Stimulated activated effector memory CD8-positive, alpha-beta T cell treated with anti-CD3 and anti-CD28 coated beads, Interleukin-12 subunit alpha, Interleukin-12 subunit beta, amount 100 ng/mL, for 72 hours (primary cell): ENCODE data around the gene CAMKMT.

Source experiments
- ATAC-seq: fragments of 150-1000 bp; cut with Tn5 transposase; 2 replicates; pipeline ENCODE4 v1.10.0; 2021
- DNase-seq, 2 donors: peaks; one replicate each; pipeline ENCODE4 v3.0.0; 2021 to 2022; ENCODE audit warnings: low spot score in 2 of 2
- H3K27ac Mint-ChIP-seq: one replicate; pipeline ENCODE4 v1.8.0; 2022; ENCODE audit warnings: mild to moderate bottlenecking, mixed read lengths
- H3K36me3 Mint-ChIP-seq: one replicate; pipeline ENCODE4 v1.8.0; 2022; ENCODE audit warnings: mild to moderate bottlenecking, mixed read lengths
- H3K4me1 Mint-ChIP-seq: one replicate; pipeline ENCODE4 v1.8.0; 2022; ENCODE audit warnings: mixed read lengths
- H3K4me3 Mint-ChIP-seq: one replicate; pipeline ENCODE4 v1.8.0; 2022; ENCODE audit warnings: mild to moderate bottlenecking, mixed read lengths
- H3K9me3 Mint-ChIP-seq: one replicate; pipeline ENCODE4 v1.8.0; 2022; ENCODE audit warnings: mixed read lengths

The CAMKMT gene

DNA sequence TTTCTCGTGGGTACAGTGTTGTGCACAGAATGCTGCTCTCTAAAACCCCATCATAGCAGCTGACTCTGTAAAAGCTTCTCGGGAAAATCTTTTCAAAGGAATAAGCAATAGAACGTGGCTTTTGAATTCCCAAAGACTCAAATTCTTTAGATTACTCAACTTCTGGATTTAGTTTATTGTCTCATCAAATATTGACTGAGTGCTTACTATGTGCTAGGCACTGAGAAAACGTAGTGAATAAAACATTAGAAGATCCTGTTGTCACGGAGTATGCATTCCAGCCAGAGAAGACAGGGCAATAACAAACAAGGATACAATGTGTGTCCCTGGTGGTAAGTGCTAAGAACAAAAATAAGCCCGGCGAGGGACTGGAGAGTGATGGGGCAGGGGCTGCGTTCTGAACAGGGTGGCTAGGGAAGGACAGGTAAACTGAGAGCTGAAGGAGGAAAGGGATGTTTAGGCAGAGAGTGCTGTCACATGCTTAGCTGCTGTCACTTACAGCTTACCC lies 401.6 kb downstream of the CAMKMT start:
- Mint-ChIP-seq H3K27ac (no peak overlapping the region), H3K9me3 (no peaks in the 10 kb centered on the region), H3K4me3 (no peak overlapping the region), H3K36me3 (no peaks in the 10 kb centered on the region), H3K4me1 (no peaks in the 10 kb centered on the region)
- ATAC-seq (no peak), DNase-seq (no peak)

DNA sequence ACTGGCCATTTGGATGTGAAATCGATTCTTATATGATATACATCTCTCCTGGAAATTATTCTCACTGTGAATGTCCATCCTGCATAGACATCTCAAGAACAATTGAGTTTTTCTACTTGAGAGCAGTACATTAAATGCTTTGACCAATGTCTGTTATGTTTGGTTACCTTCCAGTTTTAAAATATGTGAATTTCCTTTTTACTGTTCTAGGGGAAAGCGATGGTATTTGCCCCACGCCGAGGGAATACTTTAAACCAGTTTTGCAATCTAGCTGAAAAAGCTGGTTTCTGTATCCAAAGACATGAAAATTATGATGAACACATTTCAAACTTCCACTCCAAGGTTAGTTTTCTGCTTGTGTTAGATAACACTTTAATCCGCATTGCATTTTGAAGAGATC lies 404.5 kb downstream of the CAMKMT start:
- no peak overlapping the region for H3K4me3 Mint-ChIP-seq
- DNase-seq (no peak), ATAC-seq (no peak)
- no peaks in the 10 kb centered on the region for H3K4me1 Mint-ChIP-seq
- no peak overlapping the region for H3K27ac Mint-ChIP-seq
- H3K9me3 Mint-ChIP-seq = no peaks in the 10 kb centered on the region
- H3K36me3 Mint-ChIP-seq = no peaks in the 10 kb centered on the region

DNA sequence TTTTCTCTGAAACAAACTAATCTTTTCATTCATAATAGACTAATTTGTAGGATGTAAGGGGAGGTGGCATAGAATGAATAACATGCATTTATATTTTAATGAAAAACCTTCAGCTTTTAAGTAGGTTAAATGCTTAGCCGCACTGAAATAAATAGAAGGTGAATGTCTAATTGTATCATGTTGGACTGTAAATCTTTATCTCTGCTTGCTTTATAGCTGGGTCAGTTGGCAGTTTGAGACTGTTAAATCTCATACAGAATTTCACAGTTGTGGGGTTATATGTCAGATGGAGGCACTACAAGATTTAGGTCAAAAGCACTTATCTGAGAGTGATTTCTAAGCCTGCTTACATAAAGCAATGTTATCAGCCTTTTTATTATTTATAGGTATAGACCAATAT lies 405.0 kb downstream of the CAMKMT start:
- Mint-ChIP-seq H3K4me1 (no peaks in the 10 kb centered on the region), H3K4me3 (no peak overlapping the region), H3K36me3 (no peaks in the 10 kb centered on the region), H3K27ac (no peak overlapping the region), H3K9me3 (no peaks in the 10 kb centered on the region)
- DNase-seq (no peak), ATAC-seq (no peak)

DNA sequence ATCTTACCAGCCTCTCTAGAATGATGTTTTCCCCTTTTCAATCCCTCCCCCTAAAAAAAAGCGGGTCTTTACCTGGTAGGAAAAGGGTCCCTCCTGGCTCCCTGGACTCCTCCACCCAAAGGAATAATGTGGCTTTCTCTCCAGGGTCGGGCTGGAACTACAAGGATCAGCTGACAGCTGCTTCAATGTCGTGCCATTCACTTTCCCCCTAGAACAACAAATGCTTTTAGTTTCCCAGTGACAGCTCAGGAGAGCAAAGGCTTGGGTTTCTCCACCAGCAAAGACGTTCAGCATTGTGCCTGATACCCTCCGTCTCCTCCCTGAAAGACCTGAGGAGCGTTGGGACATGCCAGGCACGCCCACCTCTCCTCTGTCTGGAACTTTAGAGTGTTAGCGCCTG lies 405.9 kb downstream of the CAMKMT start:
- Mint-ChIP-seq H3K4me3 (no peak overlapping the region), H3K27ac (no peak overlapping the region), H3K36me3 (no peaks in the 10 kb centered on the region), H3K9me3 (no peaks in the 10 kb centered on the region), H3K4me1 (no peaks in the 10 kb centered on the region)
- no peak for DNase-seq
- no peak for ATAC-seq

DNA sequence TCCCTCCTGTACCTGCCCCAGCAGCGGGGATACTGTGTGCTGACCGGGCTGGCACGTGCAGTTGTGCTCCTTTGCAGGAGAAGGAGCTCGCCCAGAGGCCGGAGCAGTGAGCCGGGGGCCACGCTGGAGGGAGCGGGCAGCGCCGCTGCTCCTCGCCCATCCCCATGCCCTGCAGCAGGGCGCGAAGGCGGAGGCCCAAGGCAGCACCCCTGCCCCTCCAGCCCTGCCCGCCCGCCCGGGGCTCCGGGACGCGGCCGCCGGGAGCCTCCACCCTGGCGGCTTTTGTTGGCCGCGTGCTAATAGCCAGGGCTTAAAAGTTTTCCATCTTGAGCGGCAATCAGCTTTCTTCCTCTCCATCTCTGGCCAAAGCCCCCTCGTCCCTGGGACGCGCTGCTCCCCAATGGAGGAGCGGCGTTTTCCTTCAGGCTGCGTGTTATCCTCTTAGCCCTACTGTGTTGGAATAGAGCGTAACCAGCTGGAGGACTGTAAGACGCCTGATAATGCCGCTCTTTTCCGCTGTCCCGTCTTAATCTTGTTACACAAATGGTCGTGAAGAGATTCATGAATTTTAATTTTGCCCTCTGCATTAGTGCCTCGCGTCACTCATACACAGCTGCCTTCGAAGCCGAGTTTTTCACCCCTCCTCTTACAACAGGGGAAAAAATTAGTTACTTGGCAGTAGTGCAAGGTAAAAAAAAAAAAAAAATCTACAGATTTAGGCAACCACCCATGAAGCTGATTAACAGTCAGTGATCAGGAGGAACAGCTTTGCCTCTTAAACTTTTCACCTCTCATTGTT lies 406.9 kb downstream of the CAMKMT start:
- no peak overlapping the region for H3K27ac Mint-ChIP-seq

DNA sequence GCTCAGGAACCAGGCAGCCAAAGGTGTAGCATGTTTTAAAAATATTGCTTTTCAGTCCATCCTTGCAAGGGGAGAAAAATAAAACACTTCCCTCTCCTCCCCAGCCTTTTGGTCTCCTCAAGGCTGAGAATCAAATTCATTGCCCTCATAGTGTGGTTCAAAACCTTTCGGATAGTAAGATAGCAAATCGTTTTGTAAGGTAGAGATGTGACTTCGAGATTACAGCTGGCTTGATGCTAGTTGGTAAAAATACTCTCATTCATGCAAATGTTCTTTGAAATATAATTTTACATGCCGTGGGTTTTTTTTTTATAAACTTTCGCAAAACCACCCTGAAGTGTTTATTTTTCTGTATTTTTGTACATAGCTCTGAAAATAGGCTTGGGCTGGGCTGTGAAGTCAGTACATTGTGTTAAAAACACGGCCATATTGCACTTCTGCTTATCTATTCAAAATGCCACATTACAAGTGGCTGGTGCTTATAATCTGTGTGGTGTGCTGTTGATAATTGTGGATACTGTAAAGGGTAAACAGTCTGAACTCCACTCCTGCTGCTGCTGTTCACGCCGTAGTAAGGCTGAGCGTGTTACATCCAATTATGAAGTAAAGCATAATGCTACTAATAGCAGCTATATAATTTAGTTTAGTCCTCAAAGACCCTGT lies 407.7 kb downstream of the CAMKMT start:
- Mint-ChIP-seq H3K4me3 (no peak overlapping the region), H3K27ac (no peak overlapping the region), H3K36me3 (no peaks in the 10 kb centered on the region), H3K9me3 (no peaks in the 10 kb centered on the region), H3K4me1 (no peaks in the 10 kb centered on the region)
- ATAC-seq = no peak
- DNase-seq = no peak

More for the DNA sequence above, 406.9 kb downstream of the CAMKMT start:
- DNase-seq (no peak), ATAC-seq (no peak)
- Mint-ChIP-seq H3K9me3 (no peaks in the 10 kb centered on the region), H3K4me1 (no peaks in the 10 kb centered on the region), H3K36me3 (no peaks in the 10 kb centered on the region), H3K4me3 (no peak overlapping the region)

DNA sequence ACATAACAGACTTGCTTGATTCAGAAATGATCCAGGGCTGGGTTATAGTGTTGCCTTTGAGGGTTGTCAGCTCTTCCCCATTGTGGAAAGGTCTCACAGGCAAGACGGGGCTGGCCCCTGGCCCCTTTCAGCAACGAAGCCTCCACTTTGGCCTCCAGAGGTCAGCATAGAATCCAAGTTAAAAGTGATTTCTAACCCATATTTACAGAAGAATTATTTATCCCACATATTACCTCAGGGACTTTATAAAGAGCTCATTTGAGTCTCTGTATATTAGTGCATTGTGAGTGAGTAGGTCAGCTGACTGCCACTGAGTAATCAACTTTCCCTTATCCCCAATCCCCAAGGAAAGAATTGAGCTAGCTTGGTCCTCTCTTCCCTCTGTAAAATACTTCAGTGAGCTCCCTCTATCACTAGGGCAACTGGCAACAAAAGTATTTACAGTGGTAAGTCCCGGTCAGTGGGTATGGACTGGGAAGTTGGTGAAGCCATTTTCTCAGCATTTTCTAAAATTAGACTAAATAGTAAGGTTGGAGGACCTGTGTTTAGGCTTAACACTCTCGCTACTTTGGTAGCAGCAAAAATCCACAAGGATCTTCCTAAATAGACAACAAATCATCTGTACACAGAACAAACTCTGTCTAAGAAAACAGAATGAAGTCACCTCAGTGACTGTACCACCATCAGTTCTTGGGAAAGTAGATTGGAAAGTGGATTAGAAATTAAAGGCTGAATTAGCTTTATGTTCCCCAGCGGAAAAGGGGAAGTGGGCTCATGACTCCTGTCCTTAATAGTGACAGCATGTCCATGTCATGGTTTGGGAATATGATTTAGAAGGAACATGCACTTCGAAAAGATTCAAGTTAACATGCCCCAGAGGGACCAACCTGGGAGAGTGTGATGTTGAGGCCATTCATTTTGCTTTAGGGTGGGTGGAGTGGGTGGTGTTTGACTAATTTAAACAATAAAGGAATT lies 408.8 kb downstream of the CAMKMT start:
- H3K4me1 Mint-ChIP-seq = no peaks in the 10 kb centered on the region
- no peak for DNase-seq

DNA sequence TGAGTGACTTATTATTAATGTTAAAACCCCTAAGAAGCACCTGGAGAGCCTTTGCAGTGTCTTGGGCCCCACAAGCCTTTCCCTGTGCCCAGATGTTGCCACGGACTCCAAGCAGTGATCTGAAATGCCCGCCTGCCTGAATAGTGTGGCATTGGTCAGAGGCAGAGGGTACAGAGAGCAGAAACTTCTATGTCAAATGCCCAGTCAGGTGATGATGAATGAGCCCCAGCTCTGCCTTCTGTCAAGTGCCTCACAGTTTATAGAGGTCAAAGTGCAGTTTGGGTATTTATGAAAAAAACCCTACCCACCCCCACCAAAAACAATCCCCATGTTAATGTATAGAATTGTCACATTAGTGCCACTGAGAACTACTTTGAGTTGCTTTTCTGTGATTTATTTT lies 409.8 kb downstream of the CAMKMT start:
- no peaks in the 10 kb centered on the region for H3K4me1 Mint-ChIP-seq
- H3K27ac Mint-ChIP-seq = no peak overlapping the region
- H3K4me3 Mint-ChIP-seq = no peak overlapping the region
- ATAC-seq (no peak), DNase-seq (no peak)
- no peaks in the 10 kb centered on the region for H3K36me3 Mint-ChIP-seq
- H3K9me3 Mint-ChIP-seq = no peaks in the 10 kb centered on the region

More for the DNA sequence above, 408.8 kb downstream of the CAMKMT start:
- Mint-ChIP-seq H3K27ac (no peak overlapping the region), H3K4me3 (no peak overlapping the region), H3K36me3 (no peaks in the 10 kb centered on the region), H3K9me3 (no peaks in the 10 kb centered on the region)
- ATAC-seq = no peak

DNA sequence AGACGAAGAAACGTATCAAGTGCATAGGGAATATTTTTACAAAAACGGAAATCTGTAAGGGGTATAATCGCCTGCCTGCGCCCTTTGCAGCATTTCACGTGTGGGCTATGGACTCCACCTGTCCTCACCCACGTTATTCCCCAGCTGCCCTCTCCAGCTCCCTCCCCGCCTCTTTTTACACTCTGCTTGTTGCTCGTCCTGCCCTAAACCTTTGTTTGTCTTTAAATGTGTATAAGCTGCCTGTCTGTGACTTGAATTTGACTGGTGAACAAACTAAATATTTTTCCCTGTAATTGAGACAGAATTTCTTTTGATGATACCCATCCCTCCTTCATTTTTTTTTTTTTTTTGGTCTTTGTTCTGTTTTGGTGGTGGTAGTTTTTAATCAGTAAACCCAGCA lies 410.4 kb downstream of the CAMKMT start:
- Mint-ChIP-seq H3K4me3 (no peak overlapping the region), H3K36me3 (no peaks in the 10 kb centered on the region), H3K27ac (no peak overlapping the region), H3K9me3 (no peaks in the 10 kb centered on the region), H3K4me1 (no peaks in the 10 kb centered on the region)
- ATAC-seq (no peak), DNase-seq (no peak)

DNA sequence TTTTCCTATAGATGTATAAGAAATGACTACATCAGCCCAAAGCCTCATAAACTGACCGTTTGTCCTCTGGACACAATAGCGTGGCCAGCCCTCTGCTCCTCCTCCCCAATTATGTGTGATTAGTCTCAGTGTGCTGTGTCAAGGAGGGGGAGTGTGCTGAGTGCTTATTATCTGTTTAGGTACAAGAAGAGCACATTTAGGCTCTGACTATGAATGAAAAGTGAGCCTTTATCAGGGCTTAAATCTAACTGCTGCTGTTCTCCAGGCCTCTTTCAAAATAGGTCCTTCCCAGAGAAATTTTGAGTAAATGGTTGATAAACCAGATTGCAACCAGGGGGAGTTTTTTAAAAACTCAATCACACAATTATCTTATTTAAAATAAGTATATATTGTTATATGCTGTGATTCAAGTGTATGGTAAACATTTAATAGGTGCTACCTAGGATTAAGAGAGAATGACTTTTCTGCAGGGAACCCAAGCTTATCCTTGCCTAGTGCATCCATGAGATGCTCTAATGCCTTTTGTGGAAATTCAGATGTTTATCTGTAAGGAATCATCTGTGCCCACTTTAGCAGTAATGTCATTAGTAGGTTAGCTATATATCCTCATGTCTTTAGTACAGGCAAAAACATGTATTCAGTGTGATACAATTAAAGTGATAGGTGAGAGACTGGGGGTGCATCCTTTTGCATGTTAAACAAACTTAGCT lies 411.1 kb downstream of the CAMKMT start:
- no peaks in the 10 kb centered on the region for H3K9me3 Mint-ChIP-seq
- no peaks in the 10 kb centered on the region for H3K4me1 Mint-ChIP-seq
- no peak overlapping the region for H3K4me3 Mint-ChIP-seq
- no peak for ATAC-seq
- H3K36me3 Mint-ChIP-seq = no peaks in the 10 kb centered on the region
- DNase-seq = no peak
- no peak overlapping the region for H3K27ac Mint-ChIP-seq

DNA sequence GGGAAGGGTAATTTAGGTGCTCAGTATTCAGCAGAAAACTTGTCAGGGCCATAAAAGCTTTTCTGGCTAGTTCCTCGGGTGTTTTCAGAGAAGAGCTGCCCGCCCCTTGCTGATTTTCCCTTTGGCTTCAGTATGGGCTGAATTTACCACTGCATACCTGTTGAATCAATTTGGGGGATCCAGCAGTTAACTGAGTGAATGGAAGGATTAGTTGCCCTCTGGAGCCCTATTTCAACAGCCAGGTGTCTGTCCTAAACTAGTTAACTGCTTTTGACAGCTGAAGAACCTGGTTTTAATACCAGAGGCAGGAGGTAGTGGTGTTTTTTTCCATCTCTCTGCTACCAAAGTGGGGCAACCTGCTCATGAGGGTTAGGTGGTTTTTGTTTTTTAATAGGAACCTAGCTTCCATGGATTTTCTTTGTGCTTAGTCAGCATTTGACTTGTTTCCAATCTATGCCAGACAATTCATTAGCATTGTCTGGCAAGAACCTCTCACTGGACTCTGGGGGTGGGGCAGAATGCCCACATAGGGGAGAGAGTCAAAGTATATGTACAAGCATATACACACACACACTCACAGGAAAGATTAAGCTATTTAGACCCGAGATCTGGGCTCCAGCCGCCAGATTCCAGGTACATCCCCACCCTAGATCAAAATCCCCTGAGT lies 413.2 kb downstream of the CAMKMT start:
- H3K9me3 Mint-ChIP-seq = no peaks in the 10 kb centered on the region
- ATAC-seq (no peak), DNase-seq (no peak)
- no peaks in the 10 kb centered on the region for H3K36me3 Mint-ChIP-seq
- no peaks in the 10 kb centered on the region for H3K4me1 Mint-ChIP-seq
- H3K27ac Mint-ChIP-seq = no peak overlapping the region
- H3K4me3 Mint-ChIP-seq = no peak overlapping the region

DNA sequence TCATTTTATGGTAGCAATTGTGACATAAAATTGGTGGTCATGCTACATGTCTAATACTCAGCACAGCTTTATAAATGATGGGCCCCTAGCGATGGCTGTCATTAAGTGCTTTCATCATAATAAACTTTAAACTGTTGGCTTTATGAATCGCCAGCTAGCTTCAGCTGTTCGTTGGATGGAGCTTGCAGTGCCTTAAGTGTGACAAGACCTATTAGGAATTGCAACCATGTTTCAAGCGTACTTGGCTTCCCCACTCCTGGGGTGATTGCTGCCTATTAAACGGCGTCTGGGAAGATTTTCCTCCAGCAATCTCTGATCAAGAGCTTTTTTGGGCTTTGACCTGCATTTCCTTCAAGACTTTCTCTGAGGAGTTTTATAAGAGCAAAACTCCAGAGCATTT lies 415.3 kb downstream of the CAMKMT start:
- H3K9me3 Mint-ChIP-seq = no peaks in the 10 kb centered on the region
- H3K4me3 Mint-ChIP-seq = no peak overlapping the region
- H3K4me1 Mint-ChIP-seq = no peaks in the 10 kb centered on the region
- H3K36me3 Mint-ChIP-seq = no peaks in the 10 kb centered on the region
- no peak overlapping the region for H3K27ac Mint-ChIP-seq
- DNase-seq (no peak), ATAC-seq (no peak)

DNA sequence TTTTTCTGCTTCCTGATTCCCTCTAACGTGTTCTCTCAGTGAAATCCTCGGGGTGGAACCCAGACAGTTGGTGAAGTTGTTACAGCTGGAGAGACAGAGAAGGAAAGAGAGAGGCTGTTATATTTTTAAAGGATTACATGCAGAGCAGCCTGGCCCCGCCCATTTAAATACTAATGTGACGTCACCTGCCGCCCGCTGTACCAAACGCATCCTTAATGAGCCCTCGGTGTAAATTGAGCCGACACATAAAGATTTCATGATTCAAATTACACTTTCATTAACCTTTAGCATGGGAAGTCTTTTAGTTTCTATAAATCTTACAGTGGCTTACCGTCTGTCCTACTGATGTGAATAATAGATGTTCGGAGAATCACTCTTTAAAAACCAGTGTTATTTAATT lies 415.8 kb downstream of the CAMKMT start:
- H3K4me1 Mint-ChIP-seq = no peaks in the 10 kb centered on the region
- ATAC-seq (no peak), DNase-seq (no peak)
- H3K9me3 Mint-ChIP-seq = no peaks in the 10 kb centered on the region
- no peak overlapping the region for H3K4me3 Mint-ChIP-seq
- H3K36me3 Mint-ChIP-seq = no peaks in the 10 kb centered on the region
- H3K27ac Mint-ChIP-seq = no peak overlapping the region

DNA sequence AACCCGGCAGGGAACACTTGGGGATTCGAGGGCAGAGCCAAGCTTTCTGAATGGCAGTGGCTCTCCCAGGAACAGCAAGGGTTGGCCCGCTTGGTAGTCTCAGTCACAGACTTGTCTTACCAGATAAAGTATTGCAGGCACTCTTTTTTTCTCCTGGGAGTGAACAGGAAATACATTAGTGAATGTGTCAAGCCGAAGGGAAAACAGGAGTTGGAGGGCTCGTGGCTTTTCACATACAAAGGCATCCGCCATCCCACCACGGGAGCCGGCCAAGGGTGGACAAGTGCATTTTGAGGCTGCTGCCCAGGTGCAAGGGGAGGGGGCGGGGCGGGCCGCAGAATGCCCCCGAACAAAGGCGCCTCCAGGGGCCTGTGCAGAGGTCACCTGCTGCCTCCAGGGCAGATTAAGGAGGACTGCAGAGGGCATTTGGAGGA lies 416.5 kb downstream of the CAMKMT start:
- H3K27ac Mint-ChIP-seq = no peak overlapping the region
- no peak overlapping the region for H3K4me3 Mint-ChIP-seq
- H3K4me1 Mint-ChIP-seq = no peaks in the 10 kb centered on the region
- no peaks in the 10 kb centered on the region for H3K36me3 Mint-ChIP-seq
- DNase-seq (no peak), ATAC-seq (no peak)
- H3K9me3 Mint-ChIP-seq = no peaks in the 10 kb centered on the region
